ENCODE measurements around the gene LAMP1. TPM values are rescaled to one million over a fixed set of nuclear protein-coding genes. Genes with fewer than 3 reads are reported as not detected.

Gene LAMP1
- total RNA-seq, 2 experiments from 2014 or later, result 12.2 to 24.6 TPM

DNA sequence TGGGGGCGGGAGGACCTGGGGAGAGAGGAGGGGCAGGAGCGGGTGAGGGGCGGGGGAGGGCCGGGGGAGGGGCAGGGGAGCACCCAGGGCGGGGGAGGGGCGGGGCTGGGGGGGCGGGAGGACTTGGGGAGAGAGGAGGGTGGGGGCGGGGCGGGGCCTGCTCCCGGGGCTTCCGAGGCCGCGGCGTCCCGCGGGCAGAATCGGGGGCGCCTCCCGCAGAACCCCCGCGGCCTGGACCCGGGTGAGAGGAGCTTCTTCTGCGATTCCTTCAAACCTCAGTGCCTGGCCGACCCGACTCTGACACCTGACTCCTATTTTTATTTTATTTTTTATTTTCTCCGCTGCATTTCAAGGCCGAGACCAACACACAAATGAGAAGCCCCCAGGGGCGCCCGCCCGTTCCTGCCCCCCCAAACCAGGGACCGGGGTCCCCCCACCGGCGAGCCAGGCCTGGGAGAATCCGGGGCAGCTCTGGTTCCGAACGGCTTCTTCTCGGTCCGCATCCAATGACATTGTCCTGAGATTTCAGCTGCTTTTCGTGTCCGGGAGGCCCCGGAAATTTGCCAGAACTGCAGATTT, 67.4 kb downstream of the LAMP1 start:
- Histone ChIP-seq H3K4me1 (ENCODE audit: insufficient read depth, low read length, poor library complexity, severe bottlenecking) (no peaks in the 10 kb centered on the region), H3K79me2 (ENCODE audit: insufficient read depth, low read depth, low read length) (no peaks in the 10 kb centered on the region), H3K36me3 (ENCODE audit: insufficient read depth, low read length) (no peaks in the 10 kb centered on the region), H2AFZ (ENCODE audit: low read length) (no peak overlapping the region), H3K9me2 (ENCODE audit: insufficient read depth, low read length) (no peaks in the 10 kb centered on the region), H3K4me3 (ENCODE audit: low read depth, low read length, poor library complexity, severe bottlenecking) (no peak overlapping the region), H4K20me1 (ENCODE audit: insufficient read depth, low read length) (no peaks in the 10 kb centered on the region), H3K27ac (ENCODE audit: low read depth, low read length, poor library complexity, severe bottlenecking) (no peak overlapping the region), H3K9me3 (ENCODE audit: low read length) (no peaks in the 10 kb centered on the region), H3K4me2 (ENCODE audit: low read length) (0 out of 2 replicates have a peak overlapping the region, but pooled peaks have one; percentile 20)
- no peak for TF ChIP-seq EZH2phosphoT487 (IDR thresholded peaks at IDR 0.05; ENCODE audit: borderline replicate concordance, low read depth, low read length)
- TF ChIP-seq, protein P1, sequence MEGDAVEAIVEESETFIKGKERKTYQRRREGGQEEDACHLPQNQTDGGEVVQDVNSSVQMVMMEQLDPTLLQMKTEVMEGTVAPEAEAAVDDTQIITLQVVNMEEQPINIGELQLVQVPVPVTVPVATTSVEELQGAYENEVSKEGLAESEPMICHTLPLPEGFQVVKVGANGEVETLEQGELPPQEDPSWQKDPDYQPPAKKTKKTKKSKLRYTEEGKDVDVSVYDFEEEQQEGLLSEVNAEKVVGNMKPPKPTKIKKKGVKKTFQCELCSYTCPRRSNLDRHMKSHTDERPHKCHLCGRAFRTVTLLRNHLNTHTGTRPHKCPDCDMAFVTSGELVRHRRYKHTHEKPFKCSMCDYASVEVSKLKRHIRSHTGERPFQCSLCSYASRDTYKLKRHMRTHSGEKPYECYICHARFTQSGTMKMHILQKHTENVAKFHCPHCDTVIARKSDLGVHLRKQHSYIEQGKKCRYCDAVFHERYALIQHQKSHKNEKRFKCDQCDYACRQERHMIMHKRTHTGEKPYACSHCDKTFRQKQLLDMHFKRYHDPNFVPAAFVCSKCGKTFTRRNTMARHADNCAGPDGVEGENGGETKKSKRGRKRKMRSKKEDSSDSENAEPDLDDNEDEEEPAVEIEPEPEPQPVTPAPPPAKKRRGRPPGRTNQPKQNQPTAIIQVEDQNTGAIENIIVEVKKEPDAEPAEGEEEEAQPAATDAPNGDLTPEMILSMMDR (conservative IDR thresholded peaks at IDR 0.05; ENCODE audit: low read length), result no peak
- BruUV-seq (replicated peaks), result no TSS peak
- POLR2A ChIA-PET, result no interaction called here
- intact Hi-C loops (cut with micrococcal nuclease; ENCODE audit: unreplicated experiment), result no loop called here
- DNase-seq (ENCODE audit: low spot score), result no peak
- CTCF ChIA-PET (ENCODE audit: unreplicated experiment), result no interaction called here

DNA sequence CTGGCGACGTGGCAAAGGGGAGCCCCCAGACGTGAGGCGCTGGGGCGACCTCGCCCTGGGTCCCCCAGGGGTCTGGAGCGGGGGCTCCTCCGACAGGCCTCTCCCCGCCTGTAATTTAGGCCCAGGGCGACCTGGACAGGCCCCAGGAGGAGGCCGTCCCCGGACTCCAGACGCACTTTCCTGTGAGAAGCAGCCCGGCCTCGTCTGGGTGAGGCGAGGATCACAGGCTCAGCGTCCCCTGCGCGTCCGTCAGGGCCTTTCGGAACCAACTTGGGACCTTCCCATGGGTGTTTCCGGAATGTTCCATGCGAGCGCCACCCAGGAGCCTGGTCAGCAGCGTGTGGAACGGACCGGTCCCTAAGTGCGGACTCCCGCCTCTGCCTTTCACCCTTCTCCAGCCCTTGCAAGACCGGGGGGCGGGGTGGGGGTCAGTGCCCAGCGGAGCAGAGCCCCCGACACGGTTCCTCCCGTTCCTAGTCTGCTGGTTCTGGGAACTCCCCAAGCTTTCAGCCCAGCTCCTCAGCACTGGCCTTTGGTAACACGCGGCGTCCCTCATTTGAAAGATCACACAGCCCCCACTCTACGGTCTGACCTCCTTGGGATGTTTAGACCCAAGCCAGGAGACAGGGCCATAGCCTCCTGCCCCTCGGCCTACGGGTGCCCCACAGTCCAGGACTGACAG, 68.0 kb downstream of the LAMP1 start:
- Histone ChIP-seq H4K20me1 (ENCODE audit: insufficient read depth, low read length) (no peaks in the 10 kb centered on the region), H3K27ac (ENCODE audit: low read depth, low read length, poor library complexity, severe bottlenecking) (no peak overlapping the region), H3K79me2 (ENCODE audit: insufficient read depth, low read depth, low read length) (no peaks in the 10 kb centered on the region), H3K4me1 (ENCODE audit: insufficient read depth, low read length, poor library complexity, severe bottlenecking) (no peaks in the 10 kb centered on the region), H3K9me3 (ENCODE audit: low read length) (no peaks in the 10 kb centered on the region), H3K9me2 (ENCODE audit: insufficient read depth, low read length) (no peaks in the 10 kb centered on the region), H3K4me3 (ENCODE audit: low read depth, low read length, poor library complexity, severe bottlenecking) (no peak overlapping the region), H3K36me3 (ENCODE audit: insufficient read depth, low read length) (no peaks in the 10 kb centered on the region), H3K4me2 (ENCODE audit: low read length) (no peak overlapping the region), H2AFZ (ENCODE audit: low read length) (no peak overlapping the region)
- CTCF ChIA-PET (ENCODE audit: unreplicated experiment), result no interaction called here
- DNase-seq (ENCODE audit: low spot score), result no peak
- TF ChIP-seq EZH2phosphoT487 (IDR thresholded peaks at IDR 0.05; ENCODE audit: borderline replicate concordance, low read depth, low read length), result no peak
- TF ChIP-seq, protein P1 (conservative IDR thresholded peaks at IDR 0.05; ENCODE audit: low read length), result no peak
- no TSS peak for BruUV-seq (replicated peaks)
- intact Hi-C loops (cut with micrococcal nuclease; ENCODE audit: unreplicated experiment), result no loop called here
- POLR2A ChIA-PET, result no interaction called here

- Histone ChIP-seq H4K20me1 (ENCODE audit: insufficient read depth, low read length) (no peaks in the 10 kb centered on the region), H2AFZ (ENCODE audit: low read length) (no peak overlapping the region), H3K79me2 (ENCODE audit: insufficient read depth, low read depth, low read length) (no peaks in the 10 kb centered on the region), H3K36me3 (ENCODE audit: insufficient read depth, low read length) (no peaks in the 10 kb centered on the region), H3K27ac (ENCODE audit: low read depth, low read length, poor library complexity, severe bottlenecking) (no peak overlapping the region), H3K4me3 (ENCODE audit: low read depth, low read length, poor library complexity, severe bottlenecking) (no peak overlapping the region), H3K4me2 (ENCODE audit: low read length) (no peak overlapping the region), H3K9me3 (ENCODE audit: low read length) (no peaks in the 10 kb centered on the region), H3K4me1 (ENCODE audit: insufficient read depth, low read length, poor library complexity, severe bottlenecking) (no peaks in the 10 kb centered on the region), H3K9me2 (ENCODE audit: insufficient read depth, low read length) (no peaks in the 10 kb centered on the region)
- CTCF ChIA-PET (ENCODE audit: unreplicated experiment), result no interaction called here
- TF ChIP-seq, protein P1 (conservative IDR thresholded peaks at IDR 0.05; ENCODE audit: low read length), result no peak
- TF ChIP-seq EZH2phosphoT487 (IDR thresholded peaks at IDR 0.05; ENCODE audit: borderline replicate concordance, low read depth, low read length), result no peak
- POLR2A ChIA-PET, result no interaction called here
- no TSS peak for BruUV-seq (replicated peaks)
- no peak for DNase-seq (ENCODE audit: low spot score)
- intact Hi-C loops (cut with micrococcal nuclease; ENCODE audit: unreplicated experiment), result no loop called here
Measured at GRCh38 chr13:113365583-113365970, 68.5 kb downstream of the LAMP1 start.

Data from OCI-LY7 (cell line).